Heart right ventricle (tissue), 16 donors: ENCODE measurements around the gene CFAP99. TPM values are rescaled to one million over a fixed set of nuclear protein-coding genes. Genes with fewer than 3 reads are reported as not detected.
A peak's percentile ranks its signal among the peaks of the same experiment; 100 is the strongest.

Source experiments
- ATAC-seq, 8 donors: fragments of 200-7000 bp; cut with Tn5 transposase; one replicate each; pipeline ENCODE4 v1.9.1; 2020; ENCODE audit warnings: mild to moderate bottlenecking in 8 of 8, moderate library complexity in 8 of 8, moderate number of reproducible peaks in 1 of 8
- DNase-seq, 2 donors: peaks; one replicate each; pipeline ENCODE4 v3.0.0-alpha.2; 2020
- H3K27ac ChIP-seq, 10 donors: fragments of 200-600 bp; sonication (generic) in 2 of 10; one replicate each; pipeline versions ENCODE4 v1.5.0 to v1.8.0; 2020 to 2022; ENCODE audit warnings: mild to moderate bottlenecking in 3 of 10
- H3K27me3 ChIP-seq, 7 donors: fragments of 200-600 bp; one replicate each; pipeline ENCODE4 v1.8.0; 2021 to 2022; ENCODE audit warnings: mild to moderate bottlenecking in 2 of 7
- H3K36me3 ChIP-seq, 9 donors: fragments of 200-600 bp; sonication (generic) in 1 of 9; one replicate each; pipeline versions ENCODE4 v1.5.0 to v1.8.0; 2020 to 2022; ENCODE audit warnings: mild to moderate bottlenecking in 2 of 9
- H3K4me1 ChIP-seq, 9 donors: fragments of 200-600 bp; sonication (generic) in 1 of 9; one replicate each; pipeline versions ENCODE4 v1.5.0 to v1.8.0; 2020 to 2022; ENCODE audit warnings: mild to moderate bottlenecking in 4 of 9
- H3K4me3 ChIP-seq, 10 donors: fragments of 200-600 bp; sonication (generic) in 2 of 10; one replicate each; pipeline versions ENCODE4 v1.5.0 to v1.8.0; 2020 to 2022; ENCODE audit warnings: mild to moderate bottlenecking in 7 of 10, moderate library complexity in 2 of 10
- H3K9me3 ChIP-seq, 11 donors: fragments of 200-600 bp in 10 of 11; sonication (generic) in 2 of 11; one replicate each; pipeline versions ENCODE4 v1.5.0 to v1.8.0; 2013 to 2022; ENCODE audit warnings: mild to moderate bottlenecking in 2 of 11, control low read depth in 1 of 11, moderate library complexity in 1 of 11
- WGBS, 2 donors: extraction: QIAGEN DNeasy Blood & Tissue Kit; methylation state at CpG; one replicate each; pipeline ENCODE4 v1.1.7; 2013; ENCODE audit warnings: inconsistent platforms in 1 of 2; 5-methylcytosine and 5-hydroxymethylcytosine counted together
- intact Hi-C, 10 donors: fragments of 100-400 bp; cut with DNase I; formaldehyde crosslinking; loops; one replicate each; pipeline versions ENCODE4 v1.11.1 to v1.14.2; 2022
- polyA plus RNA-seq, 2 donors: library from polyadenylated mRNA; stranded (reverse); fragments of 200-250 nt; gene quantifications; one replicate each; pipeline ENCODE4 v1.2.3, GENCODE V29; 2013
- total RNA-seq, 10 donors: library from RNA; stranded (reverse); fragmentation: NEBNext Ultra II Directional in 3 of 10; extraction: Animal tissue kit (Norgen Biotek cat#: 25700) in 3 of 10; gene quantifications; one replicate each; pipeline versions ENCODE4 v1.2.1 to v1.2.4, GENCODE V29; 2021 to 2023
- TF ChIP-seq, protein P1 (sequence below), 9 donors: fragments of 200-600 bp; sonication (generic) in 2 of 9; IDR thresholded peaks; one replicate each; pipeline versions ENCODE4 v1.5.0 to v1.8.0; 2021 to 2022; ENCODE audit warnings: antibody characterized with exemption in 9 of 9, mild to moderate bottlenecking in 5 of 9, moderate library complexity in 1 of 9
- donor health status: Arrhythmogenic right ventricular cardiomyopathy.
- donor health status: ischemic (EF 13 %, LVEDD 7.1; RV severe dilation, severe dysfunction).
- donor health status: healthy with polysubstance abuse.
- donor health status: DM: no; HTN: yes; CAD: no.
- donor health status: DM: no; HTN: no; CAD: no.
- donor health status: ischemic (EF 25% LVEDD 6.9; RV normal size, moderate dysfunction).
- donor health status: ischemic (EF 25% LVEDD 5.7; RV mildly dilated, moderate dysfunction).
- donor health status: healthy.
- donor health status: DM: yes; HTN: yes; CAD: no.
- donor health status: Ischemic cardiomyopathy.
- donor health status: ischemic (EF 35%, LVEDD 5.7; RV mildly dilated, moderate dysfunction).
- donor health status: nonischemic (EF 11% LVEDD 7.7; RV severe dilation, severe dysfunction).
- donor health status: DM: yes; HTN: yes; CAD: no.
- donor health status: PGD.
- donor health status: ischemic (EF 29% LVEDD 5.4; RV normal size, mild dysfunction).
- donor health status: nonischemic (EF 23%, LVEDD 6.1; RV moderate dilation, normal function).

Gene CFAP99
- total and polyA plus RNA-seq, 12 donors = not detected

- intact Hi-C loops = no loop called here
- 66 to 78% methylated on average over 9 of the region's 9 CpGs for WGBS, 2 donors
- TF ChIP-seq, protein P1, sequence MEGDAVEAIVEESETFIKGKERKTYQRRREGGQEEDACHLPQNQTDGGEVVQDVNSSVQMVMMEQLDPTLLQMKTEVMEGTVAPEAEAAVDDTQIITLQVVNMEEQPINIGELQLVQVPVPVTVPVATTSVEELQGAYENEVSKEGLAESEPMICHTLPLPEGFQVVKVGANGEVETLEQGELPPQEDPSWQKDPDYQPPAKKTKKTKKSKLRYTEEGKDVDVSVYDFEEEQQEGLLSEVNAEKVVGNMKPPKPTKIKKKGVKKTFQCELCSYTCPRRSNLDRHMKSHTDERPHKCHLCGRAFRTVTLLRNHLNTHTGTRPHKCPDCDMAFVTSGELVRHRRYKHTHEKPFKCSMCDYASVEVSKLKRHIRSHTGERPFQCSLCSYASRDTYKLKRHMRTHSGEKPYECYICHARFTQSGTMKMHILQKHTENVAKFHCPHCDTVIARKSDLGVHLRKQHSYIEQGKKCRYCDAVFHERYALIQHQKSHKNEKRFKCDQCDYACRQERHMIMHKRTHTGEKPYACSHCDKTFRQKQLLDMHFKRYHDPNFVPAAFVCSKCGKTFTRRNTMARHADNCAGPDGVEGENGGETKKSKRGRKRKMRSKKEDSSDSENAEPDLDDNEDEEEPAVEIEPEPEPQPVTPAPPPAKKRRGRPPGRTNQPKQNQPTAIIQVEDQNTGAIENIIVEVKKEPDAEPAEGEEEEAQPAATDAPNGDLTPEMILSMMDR (IDR thresholded peaks at IDR 0.05) = no peak
- Histone ChIP-seq H3K9me3 (no peaks in the 10 kb centered on the region), H3K27me3 (no peaks in the 10 kb centered on the region), H3K4me3 (no peak overlapping the region), H3K4me1 (peaks cover 10 to 81% (median 65%) of the 10 kb centered on the region in 9 donors), H3K27ac (peak overlapping the region in 6 of 10 donors; percentile 7 to 62 (median 47)), H3K36me3 (peaks cover 0 to 57% (median 11%) of the 10 kb centered on the region in 9 donors)
- DNase-seq (no peak), ATAC-seq (peak in 1 of 8 donors; percentile 28)
These were observed 71.2 kb downstream of the CFAP99 start for GRCh38 chr4:2489841-2490552.

DNA sequence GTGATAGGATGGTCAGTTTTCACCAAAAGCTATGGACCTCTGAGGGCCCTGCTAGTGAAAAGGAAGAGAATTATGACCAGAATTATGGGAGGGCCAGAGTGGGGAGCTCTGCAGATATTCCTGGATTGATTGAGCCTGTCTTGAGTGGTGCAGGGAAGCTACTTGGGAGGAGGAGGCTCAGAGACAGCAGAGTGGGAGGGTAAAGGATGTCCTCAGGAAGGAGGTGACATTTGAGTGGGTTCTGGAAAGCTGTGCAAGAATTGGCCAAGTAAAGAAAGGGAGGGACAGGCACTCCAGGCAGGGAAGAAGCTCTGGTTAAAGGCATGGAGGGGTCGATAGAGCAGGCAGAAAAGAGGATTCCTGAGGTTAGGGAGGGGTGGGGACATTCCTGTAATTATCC is 74.2 kb downstream of the CFAP99 start:
- TF ChIP-seq, protein P1 (IDR thresholded peaks at IDR 0.05) = no peak
- Histone ChIP-seq H3K27ac (peak overlapping the region in 6 of 10 donors; percentile 6 to 64 (median 50)), H3K27me3 (no peaks in the 10 kb centered on the region), H3K4me1 (peaks cover 0 to 71% (median 46%) of the 10 kb centered on the region in 9 donors), H3K9me3 (no peaks in the 10 kb centered on the region), H3K36me3 (peaks cover 0 to 86% (median 21%) of the 10 kb centered on the region in 9 donors), H3K4me3 (no peak overlapping the region)
- ATAC-seq (peak in 6 of 8 donors; percentile 8 to 68 (median 46)), DNase-seq (no peak)
- 53 to 76% methylated on average over 1 of the region's 1 CpG for WGBS, 2 donors
- intact Hi-C loops = no loop called here

GRCh38 chr4:2494992-2495391 is 76.2 kb downstream of the CFAP99 start:
- Histone ChIP-seq H3K4me3 (no peak overlapping the region), H3K27me3 (no peaks in the 10 kb centered on the region), H3K36me3 (peaks cover 0 to 99% (median 33%) of the 10 kb centered on the region in 9 donors), H3K9me3 (no peaks in the 10 kb centered on the region), H3K27ac (peak overlapping the region in 2 of 10 donors; percentile 3 to 53), H3K4me1 (peaks cover 0 to 51% (median 34%) of the 10 kb centered on the region in 9 donors)
- intact Hi-C loops = no loop called here
- TF ChIP-seq, protein P1 (IDR thresholded peaks at IDR 0.05) = no peak
- peak; percentile 10 to 79 (median 62) for ATAC-seq
- 44 to 46% methylated on average over 3 of the region's 3 CpGs for WGBS, 2 donors
- DNase-seq = peak; percentile 15 to 35

GRCh38 chr4:2497324-2497723 is 78.6 kb downstream of the CFAP99 start:
- TF ChIP-seq, protein P1 (IDR thresholded peaks at IDR 0.05) = no peak
- peaks cover 0 to 42% (median 28%) of the 10 kb centered on the region in 9 donors for H3K4me1 ChIP-seq
- WGBS, 2 donors = 98 to 100% methylated on average over 4 of the region's 4 CpGs
- no peak overlapping the region for H3K4me3 ChIP-seq
- no peak for DNase-seq
- ATAC-seq = no peak
- intact Hi-C loops = no loop called here
- peak overlapping the region in 1 of 10 donors; percentile 48 for H3K27ac ChIP-seq
- peaks cover 0 to 99% (median 54%) of the 10 kb centered on the region in 9 donors for H3K36me3 ChIP-seq
- H3K27me3 ChIP-seq = no peaks in the 10 kb centered on the region
- H3K9me3 ChIP-seq = no peaks in the 10 kb centered on the region
